NCI-H2107 (cell line): ENCODE results near the gene EPSTI1.

Source experiments
- DNase-seq: peaks from one replicate; lab custom pipeline; 2025; lab: John Stamatoyannopoulos, UW

EPSTI1 gene

DNA sequence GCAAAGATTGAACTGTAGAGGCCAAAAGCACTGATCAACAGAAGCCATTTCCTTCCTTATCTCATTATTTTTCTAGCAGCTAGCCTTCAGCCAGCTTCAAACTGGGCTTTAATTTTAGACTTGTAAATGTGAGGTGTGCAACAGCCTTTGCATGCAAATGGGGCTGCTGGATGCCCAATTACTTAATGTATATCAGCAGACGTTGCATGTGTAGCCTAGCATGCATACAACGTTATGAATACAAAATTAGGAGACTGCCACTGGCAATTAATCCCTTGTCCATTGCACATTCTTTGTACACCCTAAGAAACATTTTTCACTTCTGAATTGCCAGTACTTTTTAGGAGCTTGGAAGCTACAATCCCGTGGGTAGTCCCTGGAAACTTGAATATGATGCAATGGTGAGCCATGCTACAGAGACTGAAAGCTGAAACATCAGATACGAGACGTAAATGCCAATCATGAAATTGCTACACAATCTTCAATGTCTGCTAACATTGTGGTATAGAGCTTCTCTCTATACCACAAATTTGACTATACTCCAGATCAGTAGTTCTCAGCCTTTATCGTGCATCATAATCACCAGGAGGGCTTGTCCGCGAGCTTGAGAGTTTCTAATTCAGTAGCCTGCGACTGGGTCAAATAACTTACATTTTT, 20.2 kb downstream of the EPSTI1 start:
- no peak for DNase-seq

GRCh38 chr13:42970824-42971690, 21.0 kb downstream of the EPSTI1 start:
- no peak for DNase-seq

- peak; percentile 53 for DNase-seq
Measured at GRCh38 chr13:42969565-42970172, 22.4 kb downstream of the EPSTI1 start.

DNA sequence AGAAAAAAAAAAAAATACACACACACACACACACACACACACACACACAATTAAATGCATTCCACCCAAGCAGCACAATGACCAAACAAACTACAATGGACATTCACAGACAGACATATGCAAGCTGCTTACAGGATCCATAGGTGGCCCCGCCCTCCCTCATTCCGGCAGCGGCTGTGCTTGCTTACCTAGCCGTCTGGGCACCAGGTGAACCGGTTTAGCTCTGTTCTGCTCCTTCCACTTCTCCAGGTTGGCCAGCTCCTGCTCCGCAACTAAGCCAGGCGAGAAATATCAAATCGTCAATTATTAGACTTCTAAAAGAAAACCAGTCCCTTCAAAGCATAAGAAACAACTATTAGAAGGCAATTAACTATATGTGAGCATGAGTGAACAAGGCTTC, 23.1 kb downstream of the EPSTI1 start:
- DNase-seq, result no peak

DNA sequence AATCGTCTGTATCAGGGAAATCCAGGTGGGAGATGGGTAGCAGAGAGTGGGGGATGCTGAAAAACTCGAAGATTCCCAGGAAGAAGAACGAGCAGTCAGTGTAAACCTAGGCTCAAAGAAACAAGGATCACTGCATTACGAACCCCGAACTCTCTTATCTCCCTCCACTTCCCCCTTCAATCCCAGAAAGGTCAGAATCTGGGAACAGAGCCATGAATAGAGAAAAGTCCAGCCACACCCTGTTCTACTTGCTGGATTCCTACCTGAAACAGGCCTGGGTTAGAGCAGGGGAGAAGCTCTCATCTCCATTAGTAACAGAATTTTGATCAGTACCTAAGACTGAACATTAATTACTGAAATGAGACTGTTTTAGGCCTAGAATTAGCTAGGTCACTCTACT, 24.4 kb downstream of the EPSTI1 start:
- DNase-seq, result no peak

GRCh38 chr13:42965281-42965680, 26.8 kb downstream of the EPSTI1 start:
- no peak for DNase-seq

DNA sequence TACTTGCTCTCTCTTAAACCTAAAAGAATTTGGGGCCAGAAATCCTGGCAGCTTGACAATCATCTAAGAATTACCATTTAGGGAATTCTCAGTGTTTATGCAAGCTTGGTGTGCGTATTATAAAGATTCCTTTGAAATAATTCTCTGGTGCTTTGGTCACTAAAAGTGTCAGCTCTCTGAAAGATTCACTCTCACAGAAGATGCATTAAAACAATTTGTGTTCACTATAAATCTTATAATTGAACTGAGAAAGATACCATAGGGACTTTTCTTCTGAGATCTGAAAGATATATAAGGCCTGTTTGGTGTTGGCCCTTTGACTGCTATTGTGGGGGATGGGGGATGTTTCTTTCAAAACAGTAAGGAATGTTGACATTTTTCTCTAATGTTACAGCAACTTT, 27.3 kb downstream of the EPSTI1 start:
- DNase-seq, result no peak

GRCh38 chr13:42959615-42960014, 32.4 kb downstream of the EPSTI1 start:
- no peak for DNase-seq

DNA sequence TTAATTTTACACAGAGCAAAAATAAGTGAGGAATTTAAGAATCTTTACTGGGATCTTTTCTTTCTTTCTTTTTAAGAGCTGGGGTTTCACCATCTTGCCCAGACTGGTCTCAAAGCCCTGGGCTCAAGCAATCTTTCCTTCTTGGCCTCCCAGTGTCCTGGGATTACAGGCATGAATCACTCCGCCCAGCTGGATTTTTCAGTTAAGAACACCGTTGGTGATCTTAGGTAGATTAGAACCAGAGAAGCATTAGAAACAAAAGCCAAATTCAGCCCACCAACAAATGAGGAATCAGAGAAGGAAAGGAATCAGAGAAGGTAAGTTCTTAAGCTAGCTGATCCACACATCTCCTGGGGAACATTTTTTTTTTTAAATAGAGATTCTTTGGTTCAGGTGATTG, 34.2 kb downstream of the EPSTI1 start:
- no peak for DNase-seq

GRCh38 chr13:42950181-42950580, 41.9 kb downstream of the EPSTI1 start:
- no peak for DNase-seq

GRCh38 chr13:42947925-42948324, 44.1 kb downstream of the EPSTI1 start:
- no peak for DNase-seq

- no peak for DNase-seq
Measured at GRCh38 chr13:42946927-42947326, 45.1 kb downstream of the EPSTI1 start.

- no peak for DNase-seq
Measured at GRCh38 chr13:42929886-42930535, 62.0 kb downstream of the EPSTI1 start.

DNA sequence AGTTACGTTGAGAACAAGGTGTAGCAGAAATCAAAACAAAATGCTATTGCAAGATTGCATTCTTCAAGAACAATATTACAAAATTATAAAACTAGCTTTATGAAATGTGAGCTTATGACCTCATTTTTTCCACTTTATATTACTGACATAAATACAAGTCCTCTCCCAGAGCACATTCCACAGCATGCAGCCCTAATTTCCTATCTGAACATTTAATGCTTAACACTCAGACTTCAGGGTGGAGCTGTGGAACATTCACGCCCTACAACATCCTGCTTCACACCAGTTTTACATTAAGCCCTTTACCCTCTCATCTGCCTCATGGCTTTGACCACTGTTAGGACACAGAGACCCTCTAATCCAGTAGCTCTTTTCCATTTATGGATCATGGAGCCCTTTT, 65.5 kb downstream of the EPSTI1 start:
- no peak for DNase-seq

- DNase-seq, result no peak
Measured at GRCh38 chr13:42926043-42926442, 66.0 kb downstream of the EPSTI1 start.

- DNase-seq, result no peak
Measured at GRCh38 chr13:42925626-42926025, 66.4 kb downstream of the EPSTI1 start.

GRCh38 chr13:42924344-42924743, 67.7 kb downstream of the EPSTI1 start:
- peak; percentile 3 for DNase-seq

DNA sequence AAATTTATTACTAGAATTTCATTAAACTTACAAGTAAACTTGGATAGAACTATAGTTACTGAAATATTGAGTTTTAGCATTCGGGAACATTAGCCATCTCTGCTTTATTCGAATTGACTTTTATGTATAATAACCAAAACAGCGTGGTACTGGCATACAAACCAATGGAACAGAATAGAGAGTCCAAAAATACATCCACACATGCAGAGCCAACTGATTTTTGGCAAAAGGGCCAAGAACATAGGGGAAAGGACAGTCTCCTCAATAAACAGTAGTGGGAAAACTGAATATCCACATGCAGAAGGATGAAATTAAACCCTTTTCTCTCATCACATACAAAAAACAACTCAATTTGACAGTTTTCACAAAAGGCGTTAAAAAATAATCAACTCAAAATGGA, 84.3 kb downstream of the EPSTI1 start:
- no peak for DNase-seq

- DNase-seq, result no peak
Measured at GRCh38 chr13:42906257-42906656, 85.8 kb downstream of the EPSTI1 start.

DNA sequence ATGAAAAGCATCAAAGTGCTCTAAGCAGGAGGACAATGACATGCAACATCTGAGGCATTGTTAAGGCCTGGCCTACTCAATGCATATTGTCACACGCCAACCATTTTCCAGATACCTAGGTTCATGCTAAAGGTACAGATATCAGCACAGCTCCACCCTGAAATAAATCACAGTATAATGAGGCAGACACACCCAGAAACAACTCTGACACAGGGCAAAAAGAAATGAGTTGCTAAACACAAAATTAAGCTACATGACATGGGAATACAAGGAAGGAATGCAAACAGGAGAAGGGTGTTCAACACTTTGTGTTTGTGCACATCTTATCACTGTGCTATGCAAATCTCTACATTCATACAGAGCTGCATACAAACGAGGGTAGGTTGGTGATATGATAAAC, 86.5 kb downstream of the EPSTI1 start:
- DNase-seq, result no peak

- no peak for DNase-seq
Measured at GRCh38 chr13:42899266-42899665, 92.8 kb downstream of the EPSTI1 start.

DNA sequence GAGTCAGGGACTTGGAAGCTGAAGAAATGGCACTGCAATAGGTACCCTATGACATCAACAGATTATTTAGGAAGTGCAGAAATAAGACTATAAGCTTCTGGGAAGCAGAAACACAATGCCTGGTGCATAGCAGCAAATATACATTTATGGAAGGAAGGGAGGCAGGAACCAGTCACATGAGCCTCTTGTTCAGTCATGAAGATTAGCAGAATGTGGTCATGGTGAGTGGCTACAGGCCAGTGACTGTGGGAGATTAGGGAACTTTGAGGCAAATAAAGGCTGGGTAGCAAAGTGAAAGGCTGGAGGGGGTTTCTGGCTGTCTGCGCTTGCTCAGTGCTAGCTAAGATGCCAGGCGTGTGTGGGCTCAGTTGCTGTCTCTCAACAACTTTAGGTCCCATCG, 96.3 kb downstream of the EPSTI1 start:
- no peak for DNase-seq
